HG03064 (cell line): ENCODE results near the gene IKZF2.
A peak's percentile ranks its signal among the peaks of the same experiment; 100 is the strongest.

Experiments used
- ATAC-seq: cut with Tn5 transposase; IDR thresholded peaks from one replicate; pipeline ENCODE4 v1.9.1; 2021; ENCODE audit warnings: low read depth; ENCODE audit not compliant: unreplicated experiment

Gene IKZF2

DNA sequence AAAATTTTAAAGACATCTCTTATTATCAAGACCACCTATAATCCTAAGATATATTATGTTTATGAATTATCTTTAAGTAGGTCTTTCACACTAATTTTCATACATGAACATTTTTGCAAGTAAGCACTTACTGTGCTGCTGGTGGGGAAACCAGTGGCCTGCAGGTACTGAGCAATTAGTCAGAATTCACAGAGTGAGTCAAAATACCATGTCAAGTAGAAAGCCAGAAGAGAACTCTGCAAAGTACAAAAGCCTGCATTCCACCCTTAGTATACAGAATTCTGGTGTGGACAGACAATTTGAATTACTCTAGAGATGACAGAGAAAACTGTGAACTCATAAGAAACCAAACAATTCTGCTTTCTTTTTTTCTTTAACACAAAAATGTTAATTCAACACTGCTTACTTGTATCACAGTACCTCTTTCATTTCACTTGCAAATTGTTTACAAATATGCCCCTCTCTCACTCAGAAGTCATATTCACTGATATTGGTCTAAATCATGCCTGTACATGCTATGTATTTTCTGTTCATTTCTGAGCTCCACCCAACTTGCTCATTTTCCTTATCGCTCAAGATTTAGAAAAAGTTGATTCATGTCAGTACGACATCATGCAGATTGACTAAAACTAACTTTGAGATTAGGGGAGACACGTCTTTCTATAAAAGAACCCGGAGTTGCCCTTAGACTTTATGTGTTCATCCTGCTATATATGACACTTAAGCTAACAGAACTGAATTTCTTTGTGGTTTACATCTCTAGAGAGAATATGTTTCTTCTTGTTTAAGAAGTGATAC is 182.9 kb downstream of the IKZF2 start:
- peak; percentile 74 for ATAC-seq

DNA sequence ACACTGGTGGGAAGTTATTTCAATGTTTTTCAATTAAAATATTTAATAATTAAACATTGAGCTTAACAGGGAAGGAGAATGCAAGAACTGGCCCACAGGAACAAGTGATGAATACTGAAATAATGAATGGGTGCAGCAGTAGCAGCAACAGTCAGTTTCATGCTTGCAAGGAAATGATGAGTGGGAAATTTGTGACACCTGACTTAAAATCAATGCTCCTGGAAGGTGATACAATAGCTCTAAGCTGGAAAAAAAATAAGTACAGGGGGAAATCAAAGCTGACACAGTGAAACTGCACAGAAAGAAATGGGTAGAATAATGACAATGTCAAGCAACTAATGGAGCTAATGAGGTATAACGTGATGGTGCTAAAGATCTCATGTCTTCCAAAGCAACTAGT is 184.5 kb downstream of the IKZF2 start:
- no peak for ATAC-seq

DNA sequence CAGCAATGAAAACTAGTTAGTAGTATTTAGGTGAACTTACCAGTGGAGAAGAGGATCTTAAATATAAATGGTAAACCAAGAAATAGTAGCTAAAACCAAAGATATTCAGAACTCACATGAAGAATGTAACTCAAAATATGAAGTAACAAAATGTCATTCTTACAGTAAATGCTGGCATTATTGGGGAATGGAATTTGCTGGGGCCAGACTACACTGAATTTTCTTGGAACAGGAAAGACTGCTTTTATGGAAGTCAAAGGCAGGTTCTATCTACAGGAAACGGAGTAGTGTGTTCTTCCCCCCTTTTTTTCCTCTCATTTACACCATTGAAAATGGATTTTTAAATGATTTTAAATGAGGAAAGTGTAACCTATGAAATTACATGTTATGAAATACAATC is 188.7 kb downstream of the IKZF2 start:
- ATAC-seq = no peak

DNA sequence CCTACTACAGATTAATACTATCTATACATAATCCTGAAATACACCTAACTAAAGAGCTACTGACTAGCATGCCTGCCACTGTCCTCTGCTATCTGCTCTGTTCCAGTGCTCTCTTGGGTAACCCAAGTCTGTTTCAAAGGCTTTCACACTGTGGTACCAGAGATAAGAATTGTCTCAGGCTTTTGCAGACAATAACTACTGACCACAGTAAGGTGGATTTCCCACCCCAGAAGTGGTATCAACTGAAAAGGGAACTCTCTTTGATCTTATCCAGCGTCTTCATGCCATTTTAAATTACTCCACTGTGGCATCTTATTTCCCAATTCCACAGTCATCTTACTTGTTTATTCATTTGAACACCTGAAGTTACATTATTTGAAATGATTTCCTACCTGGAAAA is 190.2 kb downstream of the IKZF2 start:
- ATAC-seq = no peak

DNA sequence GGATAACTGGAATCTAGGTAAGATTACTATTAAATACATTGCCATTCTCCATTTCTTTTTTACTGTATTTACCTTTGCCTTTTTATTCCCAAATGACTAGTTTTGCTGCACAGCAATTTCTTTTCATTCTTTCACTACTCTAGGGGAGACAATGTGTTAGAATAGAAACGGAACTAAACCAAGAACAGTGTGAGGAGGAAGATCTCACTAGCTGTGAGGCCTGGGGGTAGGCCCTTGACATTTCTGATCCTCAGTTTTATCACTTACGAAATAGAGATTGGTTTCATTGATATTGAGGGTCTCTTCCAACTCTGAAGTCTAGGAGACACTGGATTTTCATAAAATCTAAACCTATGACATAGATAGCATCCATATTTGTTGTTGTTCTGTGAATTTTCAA is 191.1 kb downstream of the IKZF2 start:
- ATAC-seq = no peak

DNA sequence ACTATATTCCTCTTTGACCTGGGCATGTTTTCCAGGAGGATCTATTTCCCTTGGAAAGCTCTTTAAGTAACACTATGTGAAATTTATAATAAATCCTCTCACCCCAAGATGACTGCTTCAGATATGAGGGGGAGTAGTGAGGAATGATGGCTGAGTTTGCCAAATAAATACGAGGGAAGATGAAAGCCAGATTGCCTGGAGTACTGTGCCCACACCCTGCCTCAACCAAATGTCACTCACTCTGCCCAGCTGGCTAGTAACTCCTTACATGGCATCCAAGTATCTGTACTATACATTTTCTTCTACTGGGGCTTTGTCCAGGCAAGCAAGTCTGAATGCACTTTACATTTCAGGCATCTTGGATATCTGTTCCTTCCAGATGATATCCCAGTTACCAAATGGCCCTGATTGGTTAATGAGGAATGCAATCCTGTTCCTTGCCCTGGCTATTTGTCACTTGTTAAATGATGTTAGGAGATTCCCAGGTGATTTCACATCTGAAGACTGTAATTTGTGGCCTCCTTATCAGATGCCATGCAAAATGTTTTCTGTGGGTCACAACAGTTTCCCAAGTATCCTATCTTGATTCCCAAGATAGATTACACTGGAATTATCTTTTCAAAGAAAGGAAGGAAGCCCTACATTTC is 191.8 kb downstream of the IKZF2 start:
- ATAC-seq = no peak

DNA sequence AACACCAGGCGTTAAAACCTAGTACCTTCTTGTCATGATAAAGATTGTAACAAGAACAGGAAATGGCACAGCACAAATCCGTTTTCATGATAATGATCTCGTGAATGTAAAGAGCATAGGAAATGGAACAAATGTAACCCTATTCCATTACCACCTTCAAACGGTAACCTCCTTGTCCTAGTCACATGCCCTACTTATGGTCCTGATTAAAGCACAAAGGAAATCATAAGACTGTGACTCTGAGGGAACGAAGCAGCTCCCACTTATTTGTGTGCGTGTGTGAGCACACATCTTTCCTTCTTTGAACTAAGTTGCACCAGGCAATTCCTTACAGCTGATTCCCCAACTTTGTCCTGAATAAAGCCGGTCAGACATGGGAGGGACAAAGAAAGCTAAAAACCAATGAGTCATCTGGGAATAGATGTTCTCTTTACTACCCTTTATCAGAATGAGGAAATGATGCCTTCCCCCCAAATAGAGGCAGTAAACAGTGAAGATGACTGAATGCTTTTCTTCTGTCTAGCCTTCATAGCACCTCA is 192.6 kb downstream of the IKZF2 start:
- ATAC-seq = no peak

DNA sequence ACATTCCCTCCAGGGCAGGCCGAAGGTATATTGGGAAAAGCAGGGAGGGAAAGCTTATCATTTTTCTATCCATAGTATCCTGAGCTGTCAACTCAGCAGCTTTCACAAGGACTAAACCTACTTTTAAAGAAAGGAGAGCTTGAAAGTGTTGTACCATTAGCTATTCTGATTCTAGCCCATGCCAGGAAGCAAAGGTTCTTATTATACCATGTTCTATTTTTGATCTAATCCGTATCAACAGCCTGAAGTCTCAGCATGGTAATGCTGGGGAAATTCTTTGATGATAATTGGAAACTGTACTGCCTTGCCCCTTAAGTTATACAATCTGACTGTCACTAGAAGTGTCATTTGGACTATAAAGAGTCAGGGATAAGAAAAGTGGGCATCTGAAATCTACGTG is 193.3 kb downstream of the IKZF2 start:
- ATAC-seq = no peak

DNA sequence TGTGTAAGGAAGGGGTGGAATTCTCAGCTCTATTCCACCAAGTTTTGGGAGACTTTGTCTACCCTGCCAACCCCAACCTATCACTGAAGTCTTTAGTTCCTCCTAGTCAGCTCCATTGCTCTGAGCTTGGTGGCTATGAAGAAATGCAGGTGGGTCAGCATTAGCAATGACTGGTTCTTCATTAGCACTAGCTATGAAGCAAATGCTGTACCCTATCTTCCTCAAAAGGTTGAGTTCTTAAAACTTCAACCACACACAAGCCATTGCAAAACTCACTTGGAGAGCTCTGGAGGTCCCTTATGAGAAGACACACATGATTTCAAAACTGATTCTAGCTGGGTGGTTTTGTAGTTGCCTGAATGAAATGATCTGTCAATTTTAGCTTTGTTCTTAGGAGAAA is 193.8 kb downstream of the IKZF2 start:
- no peak for ATAC-seq

DNA sequence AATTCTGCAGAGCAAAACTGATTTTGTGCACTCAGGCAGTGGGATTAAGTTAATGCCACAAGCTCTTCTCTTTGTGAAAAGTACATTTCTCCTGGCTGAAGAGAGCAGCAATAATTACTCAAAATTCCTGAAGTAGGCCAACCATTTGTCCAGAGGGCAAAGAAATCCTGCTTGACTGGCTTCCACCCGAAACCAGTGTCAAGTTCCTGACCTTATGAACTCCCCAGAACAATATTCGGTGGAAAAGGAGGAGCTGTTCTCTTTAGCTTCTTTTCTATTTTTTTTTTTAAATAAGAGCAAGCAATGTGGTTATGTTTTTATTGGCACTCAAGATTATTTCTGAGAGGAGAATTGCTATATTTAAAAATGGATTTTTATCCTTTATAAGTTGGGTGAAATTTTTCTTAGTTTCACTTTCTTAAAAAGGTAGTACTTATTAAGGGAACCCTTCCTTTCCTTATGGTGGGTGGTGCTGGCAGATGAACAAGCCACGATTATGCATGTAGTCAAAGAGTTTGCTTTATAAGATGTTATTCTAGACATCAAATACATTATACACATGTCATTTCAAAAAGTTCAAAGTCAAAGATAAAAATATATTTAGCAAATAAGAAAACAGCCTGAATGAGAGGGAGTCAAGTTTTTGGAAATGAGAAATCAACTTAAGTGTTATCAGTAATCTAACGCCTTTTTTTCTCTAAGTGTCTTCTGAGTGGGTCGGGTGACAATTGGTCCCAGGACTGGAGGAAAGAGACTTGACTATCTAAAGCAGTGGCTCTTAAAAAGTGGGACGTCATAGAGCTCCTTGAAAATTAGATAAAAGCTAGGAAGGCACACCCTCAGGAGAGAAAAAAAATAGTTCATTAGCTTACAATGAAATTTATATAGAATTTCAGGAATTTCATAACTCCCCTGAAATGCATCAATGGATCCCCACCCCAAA is 194.5 kb downstream of the IKZF2 start:
- ATAC-seq = no peak

DNA sequence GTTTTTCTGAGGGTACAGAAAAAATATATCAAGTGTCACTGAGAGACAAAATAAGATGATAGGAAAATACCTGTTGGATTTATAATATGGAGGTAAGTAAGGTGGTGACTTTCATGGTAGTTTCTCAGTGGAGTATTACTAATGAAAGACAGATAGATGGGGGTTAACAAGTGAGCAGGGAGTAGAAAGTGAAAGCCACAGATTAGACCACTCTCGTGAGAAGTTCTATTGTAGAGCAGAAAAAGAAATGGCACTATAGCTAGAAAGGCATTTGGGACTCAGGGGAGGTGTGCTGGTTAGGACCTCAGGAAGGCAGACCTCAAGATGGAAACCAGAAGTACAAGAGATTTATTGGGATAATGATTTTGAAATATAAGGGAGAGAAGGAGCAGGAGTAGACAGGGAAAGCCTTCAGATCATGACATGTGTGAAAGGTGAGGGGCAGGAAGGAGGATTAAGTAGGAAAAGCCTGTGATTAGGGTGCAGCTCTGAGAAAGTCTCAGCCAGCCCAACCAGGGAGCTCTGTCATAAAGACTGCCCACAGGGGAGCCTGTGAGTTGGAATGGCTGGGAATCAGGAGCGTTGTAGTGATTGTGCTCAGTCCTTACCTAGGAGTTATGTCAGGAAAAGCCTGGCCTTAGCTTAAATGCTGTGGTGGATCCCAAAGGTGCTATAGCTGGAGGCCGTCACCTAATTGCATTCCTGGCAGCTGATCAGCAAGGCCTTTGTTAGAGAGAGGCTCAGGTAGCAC is 198.1 kb downstream of the IKZF2 start:
- ATAC-seq = peak; percentile 84

DNA sequence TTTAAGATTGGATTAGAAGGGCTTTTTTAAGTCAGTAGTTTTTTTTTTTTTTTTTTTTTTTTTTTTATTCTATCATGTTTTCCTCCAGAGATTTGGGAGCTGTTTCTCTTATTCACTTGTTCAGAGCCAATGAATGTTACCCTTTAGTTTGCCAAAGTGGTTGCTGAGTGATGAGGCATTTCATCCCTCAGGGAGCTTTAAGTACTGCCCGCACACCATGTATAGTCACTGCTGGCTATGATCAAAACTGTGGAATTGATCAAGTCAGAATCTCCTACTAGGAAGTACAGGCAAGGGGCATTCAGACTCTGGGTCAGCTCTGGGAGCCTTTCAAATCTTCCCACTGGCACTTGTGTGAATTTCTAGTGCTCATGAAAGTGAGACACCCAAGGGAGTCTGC is 201.6 kb downstream of the IKZF2 start:
- no peak for ATAC-seq
